ENCODE results near the gene RNPEPL1. TPM values are rescaled to one million over a fixed set of nuclear protein-coding genes. Genes with fewer than 3 reads are reported as not detected.

RNPEPL1 gene
- total RNA-seq, 4 donors from 2014 or later = 31.9 to 124 (median 99.6) TPM

DNA sequence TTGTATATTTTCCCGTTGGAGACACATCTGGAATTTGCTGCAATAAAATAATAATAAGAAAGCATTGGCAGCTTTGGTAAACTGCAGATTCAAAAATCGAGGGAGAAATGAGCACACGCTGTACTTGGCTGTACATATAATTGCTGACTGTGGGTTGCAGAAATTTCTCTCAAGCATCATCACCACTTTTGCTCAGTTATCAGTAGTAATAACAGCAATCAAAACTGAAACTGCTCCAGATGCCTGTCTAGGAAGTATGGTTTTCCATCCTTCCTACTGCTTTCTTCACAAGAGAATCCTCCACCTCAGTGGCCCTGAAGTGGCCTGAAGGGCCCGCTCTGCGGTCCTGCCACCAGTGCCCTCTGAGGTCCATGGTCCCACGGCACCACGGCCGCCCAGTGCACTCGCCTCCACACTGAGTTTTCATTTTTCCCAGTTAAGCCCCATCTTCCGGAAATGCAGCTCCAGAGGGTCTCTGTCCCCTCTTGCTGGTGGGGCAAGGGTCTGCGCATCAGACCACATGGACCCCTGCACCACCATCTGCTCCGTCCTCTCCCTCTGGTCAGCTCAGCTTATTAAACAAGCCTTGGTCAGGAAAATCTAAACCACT lies 4.2 kb upstream of the RNPEPL1 start:
- no peaks in the 10 kb centered on the region for H3K27me3 ChIP-seq
- no peak for TF ChIP-seq POLR2A (IDR thresholded peaks at IDR 0.05)
- TF ChIP-seq, protein P1, sequence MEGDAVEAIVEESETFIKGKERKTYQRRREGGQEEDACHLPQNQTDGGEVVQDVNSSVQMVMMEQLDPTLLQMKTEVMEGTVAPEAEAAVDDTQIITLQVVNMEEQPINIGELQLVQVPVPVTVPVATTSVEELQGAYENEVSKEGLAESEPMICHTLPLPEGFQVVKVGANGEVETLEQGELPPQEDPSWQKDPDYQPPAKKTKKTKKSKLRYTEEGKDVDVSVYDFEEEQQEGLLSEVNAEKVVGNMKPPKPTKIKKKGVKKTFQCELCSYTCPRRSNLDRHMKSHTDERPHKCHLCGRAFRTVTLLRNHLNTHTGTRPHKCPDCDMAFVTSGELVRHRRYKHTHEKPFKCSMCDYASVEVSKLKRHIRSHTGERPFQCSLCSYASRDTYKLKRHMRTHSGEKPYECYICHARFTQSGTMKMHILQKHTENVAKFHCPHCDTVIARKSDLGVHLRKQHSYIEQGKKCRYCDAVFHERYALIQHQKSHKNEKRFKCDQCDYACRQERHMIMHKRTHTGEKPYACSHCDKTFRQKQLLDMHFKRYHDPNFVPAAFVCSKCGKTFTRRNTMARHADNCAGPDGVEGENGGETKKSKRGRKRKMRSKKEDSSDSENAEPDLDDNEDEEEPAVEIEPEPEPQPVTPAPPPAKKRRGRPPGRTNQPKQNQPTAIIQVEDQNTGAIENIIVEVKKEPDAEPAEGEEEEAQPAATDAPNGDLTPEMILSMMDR (IDR thresholded peaks at IDR 0.05 in 4 of 5, conservative IDR thresholded peaks at IDR 0.05 in 1 of 5) = no peak
- no peaks in the 10 kb centered on the region for H3K36me3 ChIP-seq
- H3K9me3 ChIP-seq = no peaks in the 10 kb centered on the region
- no peak overlapping the region for H3K4me3 ChIP-seq
- peaks cover 40 to 44% of the 10 kb centered on the region in 2 donors for H3K4me1 ChIP-seq
- no peak overlapping the region for H3K27ac ChIP-seq
- intact Hi-C loops (cut with DNase I; ENCODE audit: low total_unique reads) (loop anchor here (5.0 kb wide), 2 partner anchors 312 to 653 kb away; no protein-coding TSS in a partner anchor), in situ Hi-C loops (cut with MboI; ENCODE audit: low sequenced_read_pairs in 4 of 4) (no loop called here)
- ATAC-seq (no peak), DNase-seq (no peak)

DNA sequence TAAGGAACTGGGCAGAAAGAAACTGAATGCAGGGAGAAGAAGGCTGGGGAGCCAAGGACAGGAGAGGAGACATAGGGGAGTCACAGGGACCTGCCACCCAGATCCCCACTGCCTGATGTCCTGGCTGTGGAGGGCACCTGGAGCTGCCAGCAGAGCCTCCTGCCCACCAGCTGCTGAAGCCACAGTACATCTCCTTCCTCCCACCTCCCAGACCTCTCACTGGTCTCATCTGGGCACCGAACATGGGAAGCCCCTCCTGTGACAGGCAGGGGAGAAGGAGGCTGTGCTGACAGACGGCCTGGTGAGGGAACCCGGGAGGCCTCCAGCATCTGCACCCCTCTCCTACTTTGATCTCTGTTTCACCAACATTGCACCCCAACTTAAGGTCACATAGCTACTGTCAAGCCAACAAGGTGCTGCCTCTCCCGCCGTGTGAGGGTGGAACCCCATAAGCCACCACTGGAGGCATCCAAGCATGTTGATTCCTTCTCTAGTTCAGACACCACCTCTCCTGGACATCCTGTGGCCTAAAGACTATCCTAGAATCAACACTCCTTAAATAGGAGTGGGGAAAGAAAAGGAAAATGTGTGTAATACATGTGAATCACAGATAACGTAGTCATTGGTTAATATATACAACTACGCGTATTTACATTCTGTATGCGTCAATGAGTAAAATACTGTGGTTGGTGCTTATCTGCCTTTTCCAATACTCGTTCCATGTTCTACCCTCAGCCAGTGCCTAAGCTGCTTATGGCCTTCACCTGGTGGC lies 3.5 kb upstream of the RNPEPL1 start:
- Histone ChIP-seq H3K4me1 (peaks cover 40 to 44% of the 10 kb centered on the region in 2 donors), H3K4me3 (no peak overlapping the region), H3K9me3 (no peaks in the 10 kb centered on the region), H3K36me3 (no peaks in the 10 kb centered on the region), H3K27me3 (no peaks in the 10 kb centered on the region), H3K27ac (peak overlapping the region in 2 of 4 donors; percentile 59 to 67)
- DNase-seq (peak in 1 of 2 donors; percentile 1), ATAC-seq (no peak)
- TF ChIP-seq, protein P1 (IDR thresholded peaks at IDR 0.05 in 4 of 5, conservative IDR thresholded peaks at IDR 0.05 in 1 of 5) = no peak
- no peak for TF ChIP-seq POLR2A (IDR thresholded peaks at IDR 0.05)
- intact Hi-C loops (cut with DNase I; ENCODE audit: low total_unique reads) (loop anchor here (5.0 kb wide), 3 partner anchors 312 to 653 kb away; no protein-coding TSS in a partner anchor), in situ Hi-C loops (cut with MboI; ENCODE audit: low sequenced_read_pairs in 4 of 4) (no loop called here)

DNA sequence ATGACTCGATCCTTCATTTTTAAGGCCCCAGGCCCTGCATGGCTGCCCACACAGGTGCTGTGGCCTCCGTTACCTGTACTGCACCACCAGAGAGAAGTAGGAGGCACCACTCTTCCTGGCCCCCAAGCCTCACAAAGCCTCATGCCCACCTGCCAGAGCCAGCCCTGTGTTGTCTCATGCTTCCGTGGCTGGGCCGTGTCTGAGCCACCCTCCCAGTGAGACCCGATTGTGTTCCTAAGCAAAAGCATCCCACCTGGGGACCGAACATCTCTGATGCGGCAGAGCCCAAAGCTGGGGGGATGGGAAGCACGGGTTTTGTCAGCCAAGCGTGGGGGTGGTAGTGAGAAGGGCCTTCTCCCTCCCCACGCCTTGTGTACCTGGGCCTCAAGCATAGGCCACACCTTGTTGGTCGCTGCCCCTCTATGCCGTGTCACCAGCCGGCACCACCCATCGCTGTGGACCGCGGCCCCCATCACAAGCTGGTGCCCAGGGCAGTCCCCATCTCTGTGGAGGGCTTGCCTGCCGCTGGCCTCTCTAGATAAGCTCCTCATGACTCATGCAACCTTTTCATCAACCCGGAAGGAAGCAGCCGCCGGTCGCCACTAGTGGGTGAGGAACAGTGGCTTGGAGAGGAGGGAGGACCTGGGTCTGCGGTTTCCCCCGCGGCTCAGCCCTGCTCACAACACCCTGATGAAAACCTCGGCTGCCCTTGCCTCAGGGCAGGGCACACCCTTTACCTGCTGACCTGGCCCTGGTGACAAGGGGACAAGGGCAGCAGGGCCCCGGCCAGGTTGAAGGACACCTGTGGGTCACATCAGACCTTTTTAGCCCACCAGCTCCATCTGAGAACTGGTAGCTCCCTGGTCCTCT lies 2.7 kb upstream of the RNPEPL1 start:
- Histone ChIP-seq H3K9me3 (no peaks in the 10 kb centered on the region), H3K27me3 (no peaks in the 10 kb centered on the region), H3K27ac (peak overlapping the region; percentile 52 to 69 (median 63)), H3K4me1 (peaks cover 46 to 48% of the 10 kb centered on the region in 2 donors), H3K4me3 (peak overlapping the region in 3 of 4 donors; percentile 30 to 76 (median 39)), H3K36me3 (no peaks in the 10 kb centered on the region)
- DNase-seq = peak; percentile 26 to 60
- intact Hi-C loops (cut with DNase I; ENCODE audit: low total_unique reads) (loop anchor here (1.0 to 5.0 kb wide), 2 partner anchors 21 to 333 kb away; partner anchors contain the start of gene CAPN10), in situ Hi-C loops (cut with MboI; ENCODE audit: low sequenced_read_pairs in 4 of 4) (no loop called here)
- TF ChIP-seq, protein P1 (IDR thresholded peaks at IDR 0.05 in 4 of 5, conservative IDR thresholded peaks at IDR 0.05 in 1 of 5) = no peak
- TF ChIP-seq POLR2A (IDR thresholded peaks at IDR 0.05) = no peak
- ATAC-seq = no peak

Data from gastrocnemius medialis (tissue), 4 donors.